Measurements from ENCODE around the gene HIBADH. TPM values are rescaled to one million over a fixed set of nuclear protein-coding genes. Genes with fewer than 3 reads are reported as not detected.

The HIBADH gene
- total RNA-seq, 1 experiment from 2014 or later = 23.2 TPM

- Histone ChIP-seq H2BK12ac (ENCODE audit: insufficient read length, low read depth, low read length) (no peak overlapping the region), H3K18ac (ENCODE audit: insufficient read length, low read depth, low read length) (no peak overlapping the region), H2BK15ac (ENCODE audit: low read depth, low read length) (no peak overlapping the region), H3K23ac (ENCODE audit: insufficient read length, low read depth, low read length) (no peak overlapping the region), H3K4ac (ENCODE audit: low read depth, low read length) (no peak overlapping the region), H4K20me1 (ENCODE audit: control insufficient read depth, insufficient read depth, insufficient read length) (no peaks in the 10 kb centered on the region), H2AK5ac (ENCODE audit: insufficient read length, low read length) (no peak overlapping the region), H3K27me3 (ENCODE audit: insufficient read depth, low read length) (no peaks in the 10 kb centered on the region), H3K27ac (ENCODE audit: insufficient read length, low read depth, low read length) (no peak overlapping the region), H2AFZ (ENCODE audit: low read length) (no peak overlapping the region), H4K91ac (ENCODE audit: insufficient read length, low read depth, low read length) (no peak overlapping the region), H3K56ac (ENCODE audit: insufficient read length, low read depth, low read length) (no peak overlapping the region), H3T11ph (ENCODE audit: low read length) (no peak overlapping the region), H3K4me2 (ENCODE audit: insufficient read depth, insufficient read length, low read length) (no peak overlapping the region), H4K8ac (replicated peaks; ENCODE audit: insufficient read length, low read depth, low read length) (no peak overlapping the region), H2BK5ac (ENCODE audit: insufficient read length, low read length) (no peak overlapping the region), H3K14ac (ENCODE audit: insufficient read depth, low read length) (no peak overlapping the region), H3K79me1 (ENCODE audit: insufficient read depth, low read depth, low read length, poor library complexity, severe bottlenecking) (no peaks in the 10 kb centered on the region), H3K4me1 (ENCODE audit: insufficient read depth, low read length) (no peaks in the 10 kb centered on the region), H2BK20ac (ENCODE audit: low read depth, low read length, poor library complexity, severe bottlenecking) (no peak overlapping the region), H4K5ac (ENCODE audit: insufficient read length, low read depth, low read length) (no peak overlapping the region), H2BK120ac (ENCODE audit: low read depth, low read length, poor library complexity, severe bottlenecking) (no peak overlapping the region), H3K9me3 (ENCODE audit: control insufficient read depth, low read depth, low read length) (no peaks in the 10 kb centered on the region), H3K9ac (ENCODE audit: extremely low read depth, insufficient read length, low read length) (no peak overlapping the region), H3K79me2 (ENCODE audit: insufficient read depth, low read length) (no peaks in the 10 kb centered on the region), H3K23me2 (ENCODE audit: insufficient read length, low read depth, low read length, poor library complexity, severe bottlenecking) (no peaks in the 10 kb centered on the region)
- Mint-ChIP-seq H3K4me3 (no peak overlapping the region), H3K27me3 (ENCODE audit: low read depth) (0 out of 2 replicates have a peak, but pooled peaks cover 1% of the 10 kb centered on the region), H3K36me3 (ENCODE audit: insufficient read depth in 1 of 3, low read depth in 3 of 3) (no peaks in the 10 kb centered on the region), H3K4me1 (no peaks in the 10 kb centered on the region; a peak in 1 of 4 replicates), H3K9me3 (peaks cover 0 to 3% of the 10 kb centered on the region in 2 experiments; a peak in 1 of 5 replicates), H3K27ac (no peak overlapping the region)
- no peak for DNase-seq
- 100% methylated on average over 1 of the region's 2 CpGs for WGBS (ENCODE audit: extremely low coverage, insufficient read length, low lambda C conversion rate)
- TF ChIP-seq, protein P1, sequence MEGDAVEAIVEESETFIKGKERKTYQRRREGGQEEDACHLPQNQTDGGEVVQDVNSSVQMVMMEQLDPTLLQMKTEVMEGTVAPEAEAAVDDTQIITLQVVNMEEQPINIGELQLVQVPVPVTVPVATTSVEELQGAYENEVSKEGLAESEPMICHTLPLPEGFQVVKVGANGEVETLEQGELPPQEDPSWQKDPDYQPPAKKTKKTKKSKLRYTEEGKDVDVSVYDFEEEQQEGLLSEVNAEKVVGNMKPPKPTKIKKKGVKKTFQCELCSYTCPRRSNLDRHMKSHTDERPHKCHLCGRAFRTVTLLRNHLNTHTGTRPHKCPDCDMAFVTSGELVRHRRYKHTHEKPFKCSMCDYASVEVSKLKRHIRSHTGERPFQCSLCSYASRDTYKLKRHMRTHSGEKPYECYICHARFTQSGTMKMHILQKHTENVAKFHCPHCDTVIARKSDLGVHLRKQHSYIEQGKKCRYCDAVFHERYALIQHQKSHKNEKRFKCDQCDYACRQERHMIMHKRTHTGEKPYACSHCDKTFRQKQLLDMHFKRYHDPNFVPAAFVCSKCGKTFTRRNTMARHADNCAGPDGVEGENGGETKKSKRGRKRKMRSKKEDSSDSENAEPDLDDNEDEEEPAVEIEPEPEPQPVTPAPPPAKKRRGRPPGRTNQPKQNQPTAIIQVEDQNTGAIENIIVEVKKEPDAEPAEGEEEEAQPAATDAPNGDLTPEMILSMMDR (conservative IDR thresholded peaks at IDR 0.05) = no peak
Observed at GRCh38 chr7:27705200-27705594, 42.5 kb upstream of the HIBADH start.

Data from H9 (cell line).